H1 (cell line): ENCODE data around the gene KRT13. TPM values are rescaled to one million over a fixed set of nuclear protein-coding genes. Genes with fewer than 3 reads are reported as not detected.
A peak's percentile ranks its signal among the peaks of the same experiment; 100 is the strongest.

Source experiments
- CTCF ChIA-PET: fragments of 300-600 bp; sonication (Branson Sonifier 250); formaldehyde crosslinking; loops from one replicate; lab custom pipeline; 2021; ENCODE audit not compliant: partially characterized antibody; lab: Charles Lee
- POLR2A ChIA-PET: fragments of 300-600 bp; sonication (Branson Sonifier 250); formaldehyde crosslinking; loops from one replicate; lab custom pipeline; 2021; ENCODE audit warnings: inconsistent platforms; ENCODE audit not compliant: partially characterized antibody; lab: Charles Lee
- DNase-seq, 2 experiments: peaks; one replicate each; pipeline versions ENCODE4 v3.0.0 to v3.0.0-alpha.2; 2010 to 2022; ENCODE audit warnings: low spot score in 2 of 2, low read depth in 1 of 2, mixed read lengths in 1 of 2
- FAIRE-seq: peaks from 2 replicates; lab custom pipeline; 2011; peaks lifted over from hg19 to GRCh38; lab: Jason Lieb, UNC
- H2AFZ ChIP-seq: 2 replicates; pipeline ENCODE4 v1.8.1; 2012; ENCODE audit warnings: low read length, inconsistent platforms
- H2AK5ac ChIP-seq: 2 replicates; pipeline ENCODE4 v1.6.1; 2013; ENCODE audit warnings: low read depth, low read length
- H2BK120ac ChIP-seq: replicated peaks from 2 replicates; pipeline ENCODE3; 2013; ENCODE audit warnings: low read depth, low read length, inconsistent platforms
- H2BK12ac ChIP-seq: 2 replicates; pipeline ENCODE4 v1.6.1; 2013; ENCODE audit warnings: low read depth, low read length
- H2BK15ac ChIP-seq: 2 replicates; pipeline ENCODE4 v1.6.1; 2013; ENCODE audit warnings: low read length
- H2BK20ac ChIP-seq: 2 replicates; pipeline ENCODE4 v1.6.1; 2013; ENCODE audit warnings: low read length
- H2BK5ac ChIP-seq: 2 replicates; pipeline ENCODE4 v1.6.1; 2013; ENCODE audit warnings: low read depth, low read length
- H3K14ac ChIP-seq: 2 replicates; pipeline ENCODE4 v1.6.1; 2013; ENCODE audit warnings: inconsistent platforms; ENCODE audit not compliant: insufficient read length
- H3K18ac ChIP-seq: 2 replicates; pipeline ENCODE4 v1.6.1; 2013; ENCODE audit warnings: low read length; ENCODE audit errors: extremely low read depth
- H3K23ac ChIP-seq: 2 replicates; pipeline ENCODE4 v1.6.1; 2013; ENCODE audit warnings: inconsistent platforms; ENCODE audit not compliant: insufficient read length
- H3K23me2 ChIP-seq: 2 replicates; pipeline ENCODE4 v1.6.1; 2013; ENCODE audit warnings: low read depth, low read length
- H3K27ac ChIP-seq: 2 replicates; pipeline ENCODE4 v1.6.1; 2011; ENCODE audit warnings: low read depth, low read length, inconsistent platforms
- H3K27me3 ChIP-seq, 4 experiments: replicated peaks in 1 of 4; 1 replicate in 1 of 4; 2 replicates in 3 of 4; pipeline versions ENCODE4 v1.6.1 to v1.8.1; 2011 to 2013; ENCODE audit warnings: low read length in 3 of 4, mild to moderate bottlenecking in 3 of 4, inconsistent platforms in 2 of 4, mixed read lengths in 2 of 4, moderate library complexity in 1 of 4; ENCODE audit not compliant: control insufficient read depth in 3 of 4, insufficient read depth in 3 of 4; ENCODE audit errors: extremely low read depth in 1 of 4
- H3K36me3 ChIP-seq, 4 experiments: 2 replicates each; pipeline versions ENCODE4 v1.6.1 to v1.8.1; 2011 to 2013; ENCODE audit warnings: mild to moderate bottlenecking in 4 of 4, low read length in 3 of 4, moderate library complexity in 2 of 4, control low read depth in 1 of 4, inconsistent platforms in 1 of 4; ENCODE audit not compliant: insufficient read depth in 4 of 4, control insufficient read depth in 2 of 4
- H3K4ac ChIP-seq: replicated peaks from 2 replicates; pipeline ENCODE3; 2013; ENCODE audit warnings: low read length, low read depth, mixed read lengths, inconsistent platforms; ENCODE audit not compliant: insufficient read length
- H3K4me1 ChIP-seq, 4 experiments: replicated peaks in 1 of 4; 1 replicate in 1 of 4; 2 replicates in 3 of 4; pipeline versions ENCODE4 v1.6.1 to v1.8.1; 2011 to 2013; ENCODE audit warnings: low read length in 3 of 4, inconsistent platforms in 2 of 4, mixed read lengths in 1 of 4; ENCODE audit not compliant: insufficient read depth in 4 of 4, control insufficient read depth in 3 of 4
- H3K4me2 ChIP-seq, 2 experiments: 2 replicates each; pipeline versions ENCODE4 v1.6.1 to v1.8.1; 2011 to 2013; ENCODE audit warnings: low read depth in 2 of 2, low read length in 2 of 2, control low read depth in 1 of 2, inconsistent platforms in 1 of 2, mild to moderate bottlenecking in 1 of 2; ENCODE audit not compliant: insufficient read depth in 1 of 2
- H3K4me3 ChIP-seq, 4 experiments: fragments of 200-600, 300-600 bp in 1 of 4; sonication (generic), shearing (Covaris generic), sonication (Bioruptor Twin) in 1 of 4; 2 replicates each; pipeline versions ENCODE4 v1.5.1 to v1.8.1; 2011 to 2016; ENCODE audit warnings: low read length in 4 of 4, low read depth in 3 of 4, control low read depth in 2 of 4, inconsistent platforms in 2 of 4, mild to moderate bottlenecking in 2 of 4, mixed read lengths in 1 of 4, moderate library complexity in 1 of 4; ENCODE audit not compliant: insufficient read depth in 2 of 4; ENCODE audit errors: extremely low read depth in 1 of 4
- H3K56ac ChIP-seq: replicated peaks from 2 replicates; pipeline ENCODE3; 2013; ENCODE audit warnings: low read depth, mild to moderate bottlenecking, mixed read lengths, low read length, inconsistent platforms; ENCODE audit not compliant: insufficient read length
- H3K79me1 ChIP-seq: 2 replicates; pipeline ENCODE4 v1.6.1; 2013; ENCODE audit warnings: low read depth, low read length, control low read depth
- H3K79me2 ChIP-seq, 2 experiments: 2 replicates each; pipeline versions ENCODE4 v1.6.1 to v1.8.1; 2012 to 2013; ENCODE audit warnings: low read length in 2 of 2, mild to moderate bottlenecking in 2 of 2, inconsistent platforms in 1 of 2; ENCODE audit not compliant: insufficient read depth in 2 of 2, control insufficient read depth in 1 of 2
- H3K9ac ChIP-seq, 4 experiments: replicated peaks in 1 of 4; 1 replicate in 1 of 4; 2 replicates in 3 of 4; pipeline versions ENCODE4 v1.6.1 to v1.8.1; 2011 to 2013; ENCODE audit warnings: low read depth in 3 of 4, low read length in 3 of 4, control low read depth in 2 of 4, mild to moderate bottlenecking in 2 of 4, moderate library complexity in 2 of 4, inconsistent platforms in 1 of 4; ENCODE audit errors: extremely low read depth in 1 of 4
- H3K9me3 ChIP-seq, 2 experiments: 2 replicates each; pipeline versions ENCODE4 v1.6.1 to v1.8.1; 2012 to 2013; ENCODE audit warnings: mild to moderate bottlenecking in 2 of 2, moderate library complexity in 2 of 2, control low read depth in 1 of 2, inconsistent platforms in 1 of 2, low read depth in 1 of 2, low read length in 1 of 2, mixed read lengths in 1 of 2; ENCODE audit not compliant: insufficient read depth in 2 of 2
- H4K20me1 ChIP-seq, 2 experiments: replicated peaks in 1 of 2; 2 replicates each; pipeline versions ENCODE3 to v1.8.1; 2011 to 2013; ENCODE audit warnings: inconsistent platforms in 2 of 2, low read length in 2 of 2, mild to moderate bottlenecking in 1 of 2; ENCODE audit not compliant: insufficient read depth in 2 of 2, control insufficient read depth in 1 of 2
- H4K5ac ChIP-seq: 2 replicates; pipeline ENCODE4 v1.6.1; 2013; ENCODE audit warnings: low read length, low read depth, mixed read lengths, inconsistent platforms; ENCODE audit not compliant: insufficient read length
- H4K8ac ChIP-seq: 2 replicates; pipeline ENCODE4 v1.8.0; 2013; ENCODE audit warnings: mild to moderate bottlenecking, moderate library complexity, low read length, inconsistent platforms; ENCODE audit not compliant: insufficient read depth; ENCODE audit errors: extremely low read depth
- H4K91ac ChIP-seq: replicated peaks from 2 replicates; pipeline ENCODE3; 2013; ENCODE audit warnings: low read length, mixed read lengths, inconsistent platforms; ENCODE audit not compliant: insufficient read length
- ASH2L ChIP-seq: fragments of 200-600, 300-600 bp; sonication (generic); IDR thresholded peaks from one replicate; pipeline ENCODE4 v1.7.1; 2017; ENCODE audit warnings: low read length
- BACH1 ChIP-seq: IDR thresholded peaks from 2 replicates; pipeline ENCODE4 v1.6.1; 2012; ENCODE audit warnings: low read length, improper control_type of control experiment
- CHD2 ChIP-seq: IDR thresholded peaks from 2 replicates; pipeline ENCODE4 v1.6.1; 2012; ENCODE audit warnings: low read length, improper control_type of control experiment
- CREB1 ChIP-seq: IDR thresholded peaks from 2 replicates; pipeline ENCODE4 v1.6.1; 2012; ENCODE audit warnings: inconsistent platforms
- NRF1 ChIP-seq: IDR thresholded peaks from 2 replicates; pipeline ENCODE4 v1.6.1; 2011; ENCODE audit warnings: mild to moderate bottlenecking, low read depth, low read length, improper control_type of control experiment
- RBBP5 ChIP-seq: IDR thresholded peaks from 2 replicates; pipeline ENCODE4 v1.7.1; 2012; ENCODE audit warnings: low read depth, mild to moderate bottlenecking, inconsistent platforms, low read length, moderate library complexity, borderline replicate concordance
- SIN3A ChIP-seq, 2 experiments: IDR thresholded peaks in 1 of 2; conservative IDR thresholded peaks in 1 of 2; 2 replicates each; pipeline ENCODE4 v1.6.1; 2011 to 2012; ENCODE audit warnings: low read length in 2 of 2, improper control_type of control experiment in 1 of 2, low read depth in 1 of 2, mild to moderate bottlenecking in 1 of 2
- SRF ChIP-seq: IDR thresholded peaks from 2 replicates; pipeline ENCODE4 v1.6.1; 2011; ENCODE audit warnings: mild to moderate bottlenecking, low read depth, low read length, moderate library complexity
- YY1 ChIP-seq: IDR thresholded peaks from 2 replicates; pipeline ENCODE4 v1.6.1; 2011; ENCODE audit warnings: low read depth, mild to moderate bottlenecking, low read length
- WGBS, 2 experiments: shearing (Covaris generic) in 1 of 2; methylation state at CpG; one replicate each; pipeline versions ENCODE4 v1.1.6 to v1.1.7; 2013 to 2015; ENCODE audit warnings: low lambda C conversion rate in 2 of 2, mixed read lengths in 2 of 2, inconsistent platforms in 1 of 2, low coverage in 1 of 2, missing lambda C conversion rate in 1 of 2; ENCODE audit not compliant: insufficient replicate concordance in 2 of 2, insufficient coverage in 1 of 2, insufficient read length in 1 of 2; ENCODE audit errors: extremely low coverage in 1 of 2, missing lambda C conversion rate in 1 of 2; 5-methylcytosine and 5-hydroxymethylcytosine counted together
- polyA plus RNA-seq, 7 experiments: library from polyadenylated mRNA; depleted of rRNA in 3 of 7; stranded (reverse) in 5 of 7; unstranded in 2 of 7; fragments of >200 nt in 5 of 7; fragments of 200-250 nt in 2 of 7; gene quantifications; 1 replicate in 5 of 7; 2 replicates in 1 of 7; 4 replicates in 1 of 7; pipeline versions ENCODE4 v1.2.1 to v1.2.3, GENCODE V29; 2011 to 2013; ENCODE audit warnings: missing spikeins in 2 of 7, mixed read lengths in 2 of 7
- total RNA-seq: library from RNA; stranded (reverse); fragmentation: NEBNext Ultra II Directional; extraction: Animal tissue kit (Norgen Biotek cat#: 25700); gene quantifications from 2 replicates; pipeline ENCODE4 v1.2.1, GENCODE V29; 2021

Gene KRT13
- total and polyA plus RNA-seq, 2 of the 8 experiments (the other 6 are each of a cell fraction or from before 2014, with no cell fraction given) = 0.09 TPM; not detected in 1

GRCh38 chr17:41504246-41504977 is 1.0 kb downstream of the KRT13 start:
- 83% methylated on average over 8 of the region's 8 CpGs; no CpG with 5 or more reads in 1 of the 2 experiments for WGBS, 2 experiments
- Histone ChIP-seq H3K23me2 (no peaks in the 10 kb centered on the region), H4K8ac (peak overlapping the region; percentile 29; the same call in 1 of the 2 replicates), H3K23ac (no peak overlapping the region), H3K9ac (no peak overlapping the region), H3K36me3 (no peaks in the 10 kb centered on the region), H3K14ac (no peak overlapping the region), H4K91ac (no peak overlapping the region), H3K9me3 (no peaks in the 10 kb centered on the region), H2BK5ac (no peak overlapping the region), H2AFZ (no peak overlapping the region), H3K4me3 (no peak overlapping the region), H2BK15ac (0 out of 2 replicates have a peak overlapping the region, but pooled peaks have one; percentile 61), H4K20me1 (no peaks in the 10 kb centered on the region), H4K5ac (no peak overlapping the region), H2AK5ac (no peak overlapping the region), H3K4me2 (no peak overlapping the region), H3K4me1 (peaks cover 0 to 19% (median 11%) of the 10 kb centered on the region in 4 experiments; a peak in 6 of 7 replicates), H3K4ac (no peak overlapping the region), H2BK12ac (no peak overlapping the region), H3K79me1 (no peaks in the 10 kb centered on the region), H2BK20ac (no peak overlapping the region), H2BK120ac (no peak overlapping the region), H3K56ac (no peak overlapping the region), H3K27me3 (no peaks in the 10 kb centered on the region), H3K18ac (no peak overlapping the region), H3K79me2 (no peaks in the 10 kb centered on the region), H3K27ac (no peak overlapping the region)
- no peak for FAIRE-seq
- DNase-seq = no peak
- no peak for TF ChIP-seq ASH2L
- TF ChIP-seq SIN3A (conservative IDR thresholded peaks at IDR 0.05 in 1 of 2, IDR thresholded peaks at IDR 0.05 in 1 of 2; ENCODE audit: low read depth in 1 of 2, low read length in 2 of 2) = no peak
- no peak for TF ChIP-seq YY1
- TF ChIP-seq CREB1 = no peak
- no peak for TF ChIP-seq RBBP5
- no peak for TF ChIP-seq SRF
- no peak for TF ChIP-seq NRF1
- TF ChIP-seq CHD2 = no peak
- TF ChIP-seq BACH1 = no peak
- ChIA-PET CTCF (interaction anchor here (0.6 to 33.9 kb wide), 9 partner anchors 8 to 1331 kb away, joined by 3 to 427 read pairs (median 4); partner anchors contain the start of gene KRT36), POLR2A (interaction anchor here (5.6 kb wide), 1 partner anchor 24 kb away, joined by 32 read pairs; the partner anchor contains the start of gene KRT19)
